ENCODE measurements around the gene SLC22A17. TPM values are rescaled to one million over a fixed set of nuclear protein-coding genes. Genes with fewer than 3 reads are reported as not detected.
A peak's percentile ranks its signal among the peaks of the same experiment; 100 is the strongest.

Gene SLC22A17
- total and polyA plus RNA-seq, 9 of the 15 experiments (the other 6 are each of a cell fraction or from before 2014, with no cell fraction given): 0.07 to 0.09 TPM; not detected in 7

DNA sequence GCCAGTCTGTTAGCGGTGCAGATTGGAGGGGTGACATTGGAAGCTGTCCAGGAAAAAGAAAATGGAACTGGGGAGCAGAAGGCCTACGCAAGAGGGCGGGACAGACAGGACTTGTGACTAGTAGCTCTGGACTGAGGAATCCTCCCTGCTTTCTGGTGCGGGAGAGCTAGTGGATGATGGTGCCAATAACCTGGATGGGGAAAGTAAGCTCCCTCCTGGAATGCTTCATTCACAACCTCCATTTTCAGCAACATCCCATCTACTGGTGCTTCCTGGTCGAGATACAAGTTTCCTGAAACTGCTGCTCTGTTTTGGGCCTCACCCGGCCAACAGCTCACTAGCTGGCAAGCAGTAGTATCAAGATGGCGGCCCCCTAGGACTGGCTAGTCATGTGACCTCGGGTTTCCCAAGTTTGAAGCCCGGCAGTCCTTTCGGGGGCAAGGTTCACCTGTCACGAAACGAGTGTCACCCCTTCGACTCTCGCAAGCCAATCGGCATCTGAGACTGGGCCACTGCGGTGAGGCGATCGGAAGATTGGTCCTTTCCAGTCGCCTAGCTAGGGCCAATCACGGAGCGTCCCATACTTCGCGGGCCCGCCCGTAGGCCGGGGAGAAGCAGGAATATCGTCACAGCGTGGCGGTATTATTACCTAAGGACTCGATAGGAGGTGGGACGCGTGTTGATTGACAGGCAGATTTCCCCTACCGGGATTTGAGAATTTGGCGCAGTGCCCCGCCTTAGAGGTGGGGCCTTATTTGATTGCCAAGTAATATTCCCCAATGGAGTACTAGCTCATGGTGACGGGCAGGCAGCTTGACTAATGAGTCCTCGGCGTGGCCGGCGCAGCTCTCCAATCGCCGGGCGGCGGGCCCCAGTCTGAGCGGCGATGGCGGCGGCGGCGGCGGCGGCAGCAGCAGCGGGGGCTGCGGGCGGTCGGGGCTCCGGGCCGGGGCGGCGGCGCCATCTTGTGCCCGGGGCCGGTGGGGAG is 31.8 kb downstream of the SLC22A17 start, which contains the start of gene PABPN1 (continued):
- TF ChIP-seq MEF2A (IDR thresholded peaks at IDR 0.05; ENCODE audit: control insufficient read depth, low read depth, low read length) (no peak), NFATC3 (IDR thresholded peaks at IDR 0.05) (peak; percentile 21; the same call in 1 of the 2 replicates), ZNF41 (CRISPR knock-in tag; conservative IDR thresholded peaks at IDR 0.05) (no peak), NFYB (IDR thresholded peaks at IDR 0.05; ENCODE audit: extremely low read depth, insufficient read length) (peak; percentile 91), TARDBP (IDR thresholded peaks at IDR 0.05) (peak; percentile 86; the same call in 1 of the 2 replicates), L3MBTL2 (IDR thresholded peaks at IDR 0.05) (peak; percentile 93), PBX2 (CRISPR knock-in tag; IDR thresholded peaks at IDR 0.05; ENCODE audit: low read depth) (peak; percentile 96), PBX2 (tag; conservative IDR thresholded peaks at IDR 0.05; ENCODE audit: low read depth) (peak; percentile 100), DPF2 (IDR thresholded peaks at IDR 0.05) (peak; percentile 50; the same call in 1 of the 2 replicates), YY1 (IDR thresholded peaks at IDR 0.05; ENCODE audit: borderline replicate concordance in 1 of 3, control insufficient read depth in 1 of 3, extremely low read depth in 1 of 3, insufficient read depth in 3 of 3, insufficient read length in 1 of 3, insufficient replicate concordance in 2 of 3, low read depth in 1 of 3, low read length in 2 of 3) (peak; percentile 88 to 98 (median 97)), POLR2B (IDR thresholded peaks at IDR 0.05; ENCODE audit: low read depth, partially characterized antibody) (peak; percentile 81), GTF2A2 (tag; IDR thresholded peaks at IDR 0.05) (no peak), ZNF175 (CRISPR knock-in tag; IDR thresholded peaks at IDR 0.05; ENCODE audit: low read depth) (peak; percentile 78; the same call in 1 of the 2 replicates), FOXK1 (CRISPR knock-in tag; IDR thresholded peaks at IDR 0.05; ENCODE audit: borderline replicate concordance) (0 out of 2 replicates have a peak, but pooled peaks have one; percentile 52), RBFOX2 (IDR thresholded peaks at IDR 0.05; ENCODE audit: low read depth, low read length) (peak; percentile 78)
- TF ChIP-seq, protein P1, sequence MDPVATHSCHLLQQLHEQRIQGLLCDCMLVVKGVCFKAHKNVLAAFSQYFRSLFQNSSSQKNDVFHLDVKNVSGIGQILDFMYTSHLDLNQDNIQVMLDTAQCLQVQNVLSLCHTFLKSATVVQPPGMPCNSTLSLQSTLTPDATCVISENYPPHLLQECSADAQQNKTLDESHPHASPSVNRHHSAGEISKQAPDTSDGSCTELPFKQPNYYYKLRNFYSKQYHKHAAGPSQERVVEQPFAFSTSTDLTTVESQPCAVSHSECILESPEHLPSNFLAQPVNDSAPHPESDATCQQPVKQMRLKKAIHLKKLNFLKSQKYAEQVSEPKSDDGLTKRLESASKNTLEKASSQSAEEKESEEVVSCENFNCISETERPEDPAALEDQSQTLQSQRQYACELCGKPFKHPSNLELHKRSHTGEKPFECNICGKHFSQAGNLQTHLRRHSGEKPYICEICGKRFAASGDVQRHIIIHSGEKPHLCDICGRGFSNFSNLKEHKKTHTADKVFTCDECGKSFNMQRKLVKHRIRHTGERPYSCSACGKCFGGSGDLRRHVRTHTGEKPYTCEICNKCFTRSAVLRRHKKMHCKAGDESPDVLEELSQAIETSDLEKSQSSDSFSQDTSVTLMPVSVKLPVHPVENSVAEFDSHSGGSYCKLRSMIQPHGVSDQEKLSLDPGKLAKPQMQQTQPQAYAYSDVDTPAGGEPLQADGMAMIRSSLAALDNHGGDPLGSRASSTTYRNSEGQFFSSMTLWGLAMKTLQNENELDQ (CRISPR knock-in tag; IDR thresholded peaks at IDR 0.05; ENCODE audit: borderline replicate concordance): 0 out of 2 replicates have a peak, but pooled peaks have one; percentile 44
- TF ChIP-seq, protein P2, sequence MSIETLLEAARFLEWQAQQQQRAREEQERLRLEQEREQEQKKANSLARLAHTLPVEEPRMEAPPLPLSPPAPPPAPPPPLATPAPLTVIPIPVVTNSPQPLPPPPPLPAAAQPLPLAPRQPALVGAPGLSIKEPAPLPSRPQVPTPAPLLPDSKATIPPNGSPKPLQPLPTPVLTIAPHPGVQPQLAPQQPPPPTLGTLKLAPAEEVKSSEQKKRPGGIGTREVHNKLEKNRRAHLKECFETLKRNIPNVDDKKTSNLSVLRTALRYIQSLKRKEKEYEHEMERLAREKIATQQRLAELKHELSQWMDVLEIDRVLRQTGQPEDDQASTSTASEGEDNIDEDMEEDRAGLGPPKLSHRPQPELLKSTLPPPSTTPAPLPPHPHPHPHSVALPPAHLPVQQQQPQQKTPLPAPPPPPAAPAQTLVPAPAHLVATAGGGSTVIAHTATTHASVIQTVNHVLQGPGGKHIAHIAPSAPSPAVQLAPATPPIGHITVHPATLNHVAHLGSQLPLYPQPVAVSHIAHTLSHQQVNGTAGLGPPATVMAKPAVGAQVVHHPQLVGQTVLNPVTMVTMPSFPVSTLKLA (conservative IDR thresholded peaks at IDR 0.05): peak; percentile 52 to 65
